HepG2 (cell line): Measurements from ENCODE around the gene SPTBN4. TPM values are rescaled to one million over a fixed set of nuclear protein-coding genes. Genes with fewer than 3 reads are reported as not detected.

Source experiments
- DMAP1 ChIP-seq: IDR thresholded peaks from 2 replicates; pipeline ENCODE4 v1.6.1; 2016
- GATAD1 ChIP-seq: IDR thresholded peaks from 2 replicates; pipeline ENCODE4 v1.6.1; 2016; ENCODE audit warnings: missing genetic modification reagents, missing compliant biosample characterization
- HNRNPL ChIP-seq: fragments of 200-400 bp; formaldehyde crosslinking; IDR thresholded peaks from 2 replicates; pipeline ENCODE4 v1.6.1; 2017; ENCODE audit warnings: mild to moderate bottlenecking, low read depth, low read length
- HOXA3 ChIP-seq: sonication (generic); formaldehyde crosslinking; IDR thresholded peaks from 2 replicates; pipeline ENCODE4 v1.5.0; 2020; ENCODE audit warnings: missing genetic modification reagents
- KDM5B ChIP-seq: sonication (generic); formaldehyde crosslinking; IDR thresholded peaks from 2 replicates; pipeline ENCODE4 v1.4.0; 2020; ENCODE audit warnings: missing genetic modification reagents, mild to moderate bottlenecking, borderline replicate concordance
- MIXL1 ChIP-seq: IDR thresholded peaks from 2 replicates; pipeline ENCODE4 v1.6.1; 2016
- RBM39 ChIP-seq: fragments of 200-400 bp; formaldehyde crosslinking; IDR thresholded peaks from one replicate; pipeline ENCODE4 v1.6.1; 2018; ENCODE audit warnings: antibody characterized with exemption, mild to moderate bottlenecking, low read depth, low read length; ENCODE audit not compliant: poor library complexity, severe bottlenecking
- SALL1 ChIP-seq: sonication (generic); formaldehyde crosslinking; IDR thresholded peaks from 2 replicates; pipeline ENCODE4 v1.8.0; 2022; ENCODE audit warnings: mild to moderate bottlenecking, missing genetic modification reagents
- SMC3 ChIP-seq: IDR thresholded peaks from 2 replicates; pipeline ENCODE4 v1.6.1; 2011; ENCODE audit warnings: low read length, improper control_type of control experiment
- ZMYM4 ChIP-seq: sonication (generic); formaldehyde crosslinking; IDR thresholded peaks from 2 replicates; pipeline ENCODE4 v1.8.1; 2023; ENCODE audit warnings: mild to moderate bottlenecking, missing genetic modification reagents
- ZNF33B ChIP-seq: sonication (generic); formaldehyde crosslinking; IDR thresholded peaks from 2 replicates; pipeline ENCODE4 v1.5.1; 2020; ENCODE audit warnings: mild to moderate bottlenecking, missing genetic modification reagents
- ZNF350 ChIP-seq: sonication (generic); formaldehyde crosslinking; IDR thresholded peaks from 2 replicates; pipeline ENCODE4 v1.4.0; 2020; ENCODE audit warnings: mild to moderate bottlenecking, low read depth, missing genetic modification reagents, borderline replicate concordance
- ZNF430 ChIP-seq: sonication (generic); formaldehyde crosslinking; IDR thresholded peaks from 2 replicates; pipeline ENCODE4 v1.9.0; 2021; ENCODE audit warnings: mild to moderate bottlenecking, missing genetic modification reagents
- ZNF451 ChIP-seq: sonication (generic); formaldehyde crosslinking; IDR thresholded peaks from 2 replicates; pipeline ENCODE4 v1.5.0; 2020; ENCODE audit warnings: mild to moderate bottlenecking, missing genetic modification reagents
- ZNF768 ChIP-seq: sonication (generic); formaldehyde crosslinking; IDR thresholded peaks from 2 replicates; pipeline ENCODE4 v1.4.0; 2020; ENCODE audit warnings: missing genetic modification reagents
- ZNF775 ChIP-seq: sonication (generic); formaldehyde crosslinking; IDR thresholded peaks from 2 replicates; pipeline ENCODE4 v1.4.0; 2020; ENCODE audit warnings: missing genetic modification reagents, mild to moderate bottlenecking, moderate library complexity, borderline replicate concordance
- ZNF777 ChIP-seq: sonication (generic); formaldehyde crosslinking; IDR thresholded peaks from 2 replicates; pipeline ENCODE4 v1.4.0; 2020; ENCODE audit warnings: missing genetic modification reagents
- polyA plus RNA-seq, 8 experiments: library from polyadenylated mRNA; depleted of rRNA in 3 of 8; stranded (reverse) in 7 of 8; unstranded in 1 of 8; fragments of >200 nt; fragmentation: Illumina TruSeq in 4 of 8; extraction: Trizol in 4 of 8; gene quantifications; 2 replicates each; pipeline versions ENCODE4 v1.2.1 to v1.2.3, GENCODE V29; 2011 to 2016; ENCODE audit warnings: low read depth in 4 of 8, missing spikeins in 1 of 8, mixed read lengths in 1 of 8; ENCODE audit not compliant: insufficient read depth in 1 of 8
- total RNA-seq, 5 experiments: library from RNA; depleted of rRNA; stranded (reverse); fragments of >200 nt; fragmentation: Illumina TruSeq; extraction: Trizol; gene quantifications; 2 replicates each; pipeline ENCODE4 v1.2.3, GENCODE V29; 2016; ENCODE audit warnings: low read depth in 1 of 5
- TF ChIP-seq, protein P1 (sequence below): sonication (generic); formaldehyde crosslinking; IDR thresholded peaks from 2 replicates; pipeline ENCODE4 v1.4.0; 2020; ENCODE audit warnings: missing genetic modification reagents
- TF ChIP-seq, protein P2 (sequence below): IDR thresholded peaks from 2 replicates; pipeline ENCODE4 v1.6.1; 2016; ENCODE audit warnings: low read depth, borderline replicate concordance
- TF ChIP-seq, protein P3 (sequence below): fragments of 450-650 bp; IDR thresholded peaks from 2 replicates; pipeline ENCODE4 v1.6.1; 2017
- TF ChIP-seq, protein P4 (sequence below): sonication (generic); formaldehyde crosslinking; IDR thresholded peaks from 2 replicates; pipeline ENCODE4 v1.9.0; 2022; ENCODE audit warnings: missing genetic modification reagents, mild to moderate bottlenecking, borderline replicate concordance
- TF ChIP-seq, protein P5 (sequence below): sonication (generic); formaldehyde crosslinking; IDR thresholded peaks from 2 replicates; pipeline ENCODE4 v1.4.0; 2020; ENCODE audit warnings: missing genetic modification reagents

SPTBN4 gene
- total and polyA plus RNA-seq, 2 of the 13 experiments (the other 11 are each of a cell fraction or from before 2014, with no cell fraction given): 0.11 TPM

DNA sequence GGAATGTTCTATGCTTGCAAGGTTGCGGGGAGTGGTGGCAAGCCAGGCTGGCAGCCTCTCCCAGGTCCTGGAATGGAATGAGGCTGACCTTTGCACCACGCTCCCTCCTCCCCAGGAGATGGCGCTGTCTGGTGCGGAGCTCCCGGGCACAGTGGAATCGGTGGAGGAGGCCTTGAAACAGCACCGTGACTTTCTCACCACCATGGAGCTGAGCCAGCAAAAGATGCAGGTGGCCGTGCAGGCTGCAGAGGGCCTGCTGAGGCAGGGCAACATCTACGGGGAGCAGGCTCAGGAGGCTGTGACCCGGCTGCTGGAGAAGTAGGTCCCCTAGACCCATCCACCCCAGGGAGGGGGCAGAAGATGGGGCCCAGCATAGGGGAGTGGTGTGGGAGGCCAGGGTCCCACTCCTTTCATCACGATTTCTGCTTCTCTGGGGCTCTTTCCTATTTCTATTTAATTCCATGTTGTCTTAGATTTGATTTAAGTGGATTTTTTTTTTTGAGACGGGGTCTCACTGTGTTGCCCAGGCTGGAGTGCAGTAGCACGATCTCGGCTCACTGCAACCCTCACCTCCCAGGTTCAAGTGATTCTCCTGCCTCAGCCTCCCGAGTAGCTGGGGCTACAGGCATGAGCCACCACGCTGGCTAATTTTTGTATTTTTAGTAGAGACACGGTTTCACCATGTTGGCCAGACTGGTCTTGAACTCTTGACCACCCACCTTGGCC is 56.7 kb downstream of the SPTBN4 start (continued):
- TF ChIP-seq, protein P1, sequence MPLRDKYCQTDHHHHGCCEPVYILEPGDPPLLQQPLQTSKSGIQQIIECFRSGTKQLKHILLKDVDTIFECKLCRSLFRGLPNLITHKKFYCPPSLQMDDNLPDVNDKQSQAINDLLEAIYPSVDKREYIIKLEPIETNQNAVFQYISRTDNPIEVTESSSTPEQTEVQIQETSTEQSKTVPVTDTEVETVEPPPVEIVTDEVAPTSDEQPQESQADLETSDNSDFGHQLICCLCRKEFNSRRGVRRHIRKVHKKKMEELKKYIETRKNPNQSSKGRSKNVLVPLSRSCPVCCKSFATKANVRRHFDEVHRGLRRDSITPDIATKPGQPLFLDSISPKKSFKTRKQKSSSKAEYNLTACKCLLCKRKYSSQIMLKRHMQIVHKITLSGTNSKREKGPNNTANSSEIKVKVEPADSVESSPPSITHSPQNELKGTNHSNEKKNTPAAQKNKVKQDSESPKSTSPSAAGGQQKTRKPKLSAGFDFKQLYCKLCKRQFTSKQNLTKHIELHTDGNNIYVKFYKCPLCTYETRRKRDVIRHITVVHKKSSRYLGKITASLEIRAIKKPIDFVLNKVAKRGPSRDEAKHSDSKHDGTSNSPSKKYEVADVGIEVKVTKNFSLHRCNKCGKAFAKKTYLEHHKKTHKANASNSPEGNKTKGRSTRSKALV (CRISPR knock-in tag): 0 out of 2 replicates have a peak, but pooled peaks have one; percentile 38
- TF ChIP-seq GATAD1 (CRISPR knock-in tag) (peak; percentile 53), ZNF777 (CRISPR knock-in tag) (peak; percentile 67; the same call in 1 of the 2 replicates), SMC3 (peak; percentile 30; the same call in 1 of the 2 replicates), ZNF350 (0 out of 2 replicates have a peak, but pooled peaks have one; percentile 37), ZNF33B (0 out of 2 replicates have a peak, but pooled peaks have one; percentile 45), ZMYM4 (peak; percentile 53; the same call in 1 of the 2 replicates), RBM39 (peak; percentile 53), HNRNPL (peak; percentile 78; the same call in 1 of the 2 replicates), SALL1 (CRISPR knock-in tag) (peak; percentile 59; the same call in 1 of the 2 replicates), DMAP1 (no peak), ZNF775 (CRISPR knock-in tag) (no peak), ZNF451 (no peak), MIXL1 (CRISPR knock-in tag) (0 out of 2 replicates have a peak, but pooled peaks have one; percentile 40), ZNF768 (peak; percentile 53; the same call in 1 of the 2 replicates), ZNF430 (CRISPR knock-in tag) (no peak), KDM5B (CRISPR knock-in tag) (peak; percentile 56; the same call in 1 of the 2 replicates), HOXA3 (CRISPR knock-in tag) (peak; percentile 40; the same call in 1 of the 2 replicates)
- TF ChIP-seq, protein P2, sequence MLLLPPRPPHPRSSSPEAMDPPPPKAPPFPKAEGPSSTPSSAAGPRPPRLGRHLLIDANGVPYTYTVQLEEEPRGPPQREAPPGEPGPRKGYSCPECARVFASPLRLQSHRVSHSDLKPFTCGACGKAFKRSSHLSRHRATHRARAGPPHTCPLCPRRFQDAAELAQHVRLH (CRISPR knock-in tag): peak; percentile 69; the same call in 1 of the 2 replicates
- TF ChIP-seq, protein P3, sequence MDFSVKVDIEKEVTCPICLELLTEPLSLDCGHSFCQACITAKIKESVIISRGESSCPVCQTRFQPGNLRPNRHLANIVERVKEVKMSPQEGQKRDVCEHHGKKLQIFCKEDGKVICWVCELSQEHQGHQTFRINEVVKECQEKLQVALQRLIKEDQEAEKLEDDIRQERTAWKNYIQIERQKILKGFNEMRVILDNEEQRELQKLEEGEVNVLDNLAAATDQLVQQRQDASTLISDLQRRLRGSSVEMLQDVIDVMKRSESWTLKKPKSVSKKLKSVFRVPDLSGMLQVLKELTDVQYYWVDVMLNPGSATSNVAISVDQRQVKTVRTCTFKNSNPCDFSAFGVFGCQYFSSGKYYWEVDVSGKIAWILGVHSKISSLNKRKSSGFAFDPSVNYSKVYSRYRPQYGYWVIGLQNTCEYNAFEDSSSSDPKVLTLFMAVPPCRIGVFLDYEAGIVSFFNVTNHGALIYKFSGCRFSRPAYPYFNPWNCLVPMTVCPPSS: no peak
- TF ChIP-seq, protein P4, sequence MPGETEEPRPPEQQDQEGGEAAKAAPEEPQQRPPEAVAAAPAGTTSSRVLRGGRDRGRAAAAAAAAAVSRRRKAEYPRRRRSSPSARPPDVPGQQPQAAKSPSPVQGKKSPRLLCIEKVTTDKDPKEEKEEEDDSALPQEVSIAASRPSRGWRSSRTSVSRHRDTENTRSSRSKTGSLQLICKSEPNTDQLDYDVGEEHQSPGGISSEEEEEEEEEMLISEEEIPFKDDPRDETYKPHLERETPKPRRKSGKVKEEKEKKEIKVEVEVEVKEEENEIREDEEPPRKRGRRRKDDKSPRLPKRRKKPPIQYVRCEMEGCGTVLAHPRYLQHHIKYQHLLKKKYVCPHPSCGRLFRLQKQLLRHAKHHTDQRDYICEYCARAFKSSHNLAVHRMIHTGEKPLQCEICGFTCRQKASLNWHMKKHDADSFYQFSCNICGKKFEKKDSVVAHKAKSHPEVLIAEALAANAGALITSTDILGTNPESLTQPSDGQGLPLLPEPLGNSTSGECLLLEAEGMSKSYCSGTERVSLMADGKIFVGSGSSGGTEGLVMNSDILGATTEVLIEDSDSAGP (CRISPR knock-in tag): peak; percentile 46; the same call in 1 of the 2 replicates
- TF ChIP-seq, protein P5, sequence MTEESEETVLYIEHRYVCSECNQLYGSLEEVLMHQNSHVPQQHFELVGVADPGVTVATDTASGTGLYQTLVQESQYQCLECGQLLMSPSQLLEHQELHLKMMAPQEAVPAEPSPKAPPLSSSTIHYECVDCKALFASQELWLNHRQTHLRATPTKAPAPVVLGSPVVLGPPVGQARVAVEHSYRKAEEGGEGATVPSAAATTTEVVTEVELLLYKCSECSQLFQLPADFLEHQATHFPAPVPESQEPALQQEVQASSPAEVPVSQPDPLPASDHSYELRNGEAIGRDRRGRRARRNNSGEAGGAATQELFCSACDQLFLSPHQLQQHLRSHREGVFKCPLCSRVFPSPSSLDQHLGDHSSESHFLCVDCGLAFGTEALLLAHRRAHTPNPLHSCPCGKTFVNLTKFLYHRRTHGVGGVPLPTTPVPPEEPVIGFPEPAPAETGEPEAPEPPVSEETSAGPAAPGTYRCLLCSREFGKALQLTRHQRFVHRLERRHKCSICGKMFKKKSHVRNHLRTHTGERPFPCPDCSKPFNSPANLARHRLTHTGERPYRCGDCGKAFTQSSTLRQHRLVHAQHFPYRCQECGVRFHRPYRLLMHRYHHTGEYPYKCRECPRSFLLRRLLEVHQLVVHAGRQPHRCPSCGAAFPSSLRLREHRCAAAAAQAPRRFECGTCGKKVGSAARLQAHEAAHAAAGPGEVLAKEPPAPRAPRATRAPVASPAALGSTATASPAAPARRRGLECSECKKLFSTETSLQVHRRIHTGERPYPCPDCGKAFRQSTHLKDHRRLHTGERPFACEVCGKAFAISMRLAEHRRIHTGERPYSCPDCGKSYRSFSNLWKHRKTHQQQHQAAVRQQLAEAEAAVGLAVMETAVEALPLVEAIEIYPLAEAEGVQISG (CRISPR knock-in tag): peak; percentile 95
